ENCODE measurements around the gene KLC1. TPM values are rescaled to one million over a fixed set of nuclear protein-coding genes. Genes with fewer than 3 reads are reported as not detected.

KLC1 gene
- total and polyA plus RNA-seq, 8 donors: 56.5 to 522 (median 123) TPM

DNA sequence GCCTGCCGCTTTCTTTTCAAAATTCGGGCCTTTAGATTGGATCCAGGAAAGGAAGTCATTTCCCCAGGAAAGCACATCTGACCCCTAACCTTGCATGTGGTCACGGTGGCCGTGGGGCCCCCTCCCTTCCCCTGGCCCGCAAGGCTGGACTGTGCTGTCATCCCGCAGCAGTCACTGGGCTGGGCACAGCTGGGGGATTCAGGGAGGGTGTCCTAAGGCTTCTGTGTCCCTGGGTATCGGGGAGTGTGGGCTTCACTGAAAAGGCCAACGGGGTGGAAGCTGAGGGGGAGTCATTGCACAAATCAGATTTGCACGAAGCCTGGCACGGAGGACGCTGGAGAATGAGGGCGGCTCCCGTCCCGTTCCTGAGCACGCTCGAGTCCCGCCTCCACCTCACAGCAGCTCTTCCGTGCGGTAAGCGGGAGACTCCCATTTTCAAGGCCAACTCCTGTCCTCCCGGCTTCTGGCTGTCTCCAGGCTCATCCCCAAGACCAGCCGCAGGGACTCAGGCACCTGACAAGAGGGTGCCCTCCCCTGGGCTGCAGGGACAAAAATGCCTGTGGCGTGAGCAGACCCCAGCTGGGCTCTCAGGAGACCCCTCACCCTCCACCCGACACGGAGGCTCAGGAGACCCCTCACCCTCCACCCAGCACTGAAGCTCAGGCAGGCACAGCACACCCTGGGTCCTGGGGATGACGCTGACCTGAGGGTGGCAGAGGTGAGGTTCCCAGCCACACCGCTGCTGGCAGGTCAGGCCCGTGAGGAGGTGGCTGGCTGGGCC, 76.7 kb downstream of the KLC1 start:
- no peaks in the 10 kb centered on the region for H3K9me3 ChIP-seq
- no peaks in the 10 kb centered on the region for H3K27me3 ChIP-seq
- DNase-seq: no peak
- intact Hi-C loops (cut with DNase I; ENCODE audit: low total_unique reads): no loop called here
- no peak overlapping the region for H3K4me3 ChIP-seq
- H3K4me1 ChIP-seq: peaks cover 14 to 60% (median 51%) of the 10 kb centered on the region in 4 donors
- TF ChIP-seq EP300 (IDR thresholded peaks at IDR 0.05): no peak
- TF ChIP-seq, protein P1, sequence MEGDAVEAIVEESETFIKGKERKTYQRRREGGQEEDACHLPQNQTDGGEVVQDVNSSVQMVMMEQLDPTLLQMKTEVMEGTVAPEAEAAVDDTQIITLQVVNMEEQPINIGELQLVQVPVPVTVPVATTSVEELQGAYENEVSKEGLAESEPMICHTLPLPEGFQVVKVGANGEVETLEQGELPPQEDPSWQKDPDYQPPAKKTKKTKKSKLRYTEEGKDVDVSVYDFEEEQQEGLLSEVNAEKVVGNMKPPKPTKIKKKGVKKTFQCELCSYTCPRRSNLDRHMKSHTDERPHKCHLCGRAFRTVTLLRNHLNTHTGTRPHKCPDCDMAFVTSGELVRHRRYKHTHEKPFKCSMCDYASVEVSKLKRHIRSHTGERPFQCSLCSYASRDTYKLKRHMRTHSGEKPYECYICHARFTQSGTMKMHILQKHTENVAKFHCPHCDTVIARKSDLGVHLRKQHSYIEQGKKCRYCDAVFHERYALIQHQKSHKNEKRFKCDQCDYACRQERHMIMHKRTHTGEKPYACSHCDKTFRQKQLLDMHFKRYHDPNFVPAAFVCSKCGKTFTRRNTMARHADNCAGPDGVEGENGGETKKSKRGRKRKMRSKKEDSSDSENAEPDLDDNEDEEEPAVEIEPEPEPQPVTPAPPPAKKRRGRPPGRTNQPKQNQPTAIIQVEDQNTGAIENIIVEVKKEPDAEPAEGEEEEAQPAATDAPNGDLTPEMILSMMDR (IDR thresholded peaks at IDR 0.05): no peak
- TF ChIP-seq POLR2AphosphoS5 (IDR thresholded peaks at IDR 0.05): no peak
- peaks cover 18 to 86% (median 77%) of the 10 kb centered on the region in 4 donors for H3K36me3 ChIP-seq
- H3K27ac ChIP-seq: peak overlapping the region in 4 of 5 donors; percentile 22 to 75 (median 72)
- WGBS, 5 donors: 54 to 74% (median 68%) methylated on average over 24 to 28 of the region's 28 CpGs

DNA sequence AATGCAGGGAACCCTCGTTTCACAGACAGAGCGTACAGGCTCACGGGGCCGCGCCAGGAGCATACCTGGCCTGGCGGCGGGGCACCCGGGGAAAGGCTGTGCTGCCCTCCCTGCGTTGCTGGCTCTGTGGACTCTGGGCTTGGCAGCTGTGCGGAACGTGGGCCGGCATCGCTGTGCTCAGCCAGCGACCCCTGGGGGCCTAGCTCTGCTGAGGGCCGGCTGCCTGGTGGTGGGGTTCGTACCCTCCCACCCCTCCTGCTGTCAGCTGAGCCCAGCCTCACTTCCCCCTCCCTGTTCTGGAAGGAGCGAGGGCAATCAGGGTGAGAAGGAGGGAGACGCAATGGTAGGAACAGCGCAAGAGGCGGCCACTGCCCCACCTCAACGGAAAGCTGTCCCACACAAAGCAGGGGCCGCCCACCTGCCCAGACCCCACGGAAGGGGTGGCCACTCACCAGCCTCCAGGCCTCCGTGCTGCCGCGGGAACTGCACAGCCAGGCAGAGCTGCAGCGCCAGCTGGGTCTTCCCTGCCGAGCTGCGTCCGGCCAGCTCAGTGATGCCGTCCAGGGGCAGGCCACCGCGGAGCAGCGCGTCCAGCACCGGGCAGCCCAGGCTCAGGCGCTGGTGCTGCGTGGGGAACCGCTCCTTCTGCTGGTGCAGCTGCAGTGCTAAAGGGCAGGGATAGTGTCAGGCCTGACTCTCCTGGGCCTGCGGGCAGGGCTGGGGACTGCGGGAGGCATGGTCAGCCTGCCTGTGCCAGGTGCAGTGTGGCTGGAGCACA, 77.7 kb downstream of the KLC1 start:
- intact Hi-C loops (cut with DNase I; ENCODE audit: low total_unique reads): no loop called here
- 88 to 93% (median 92%) methylated on average over 9 to 41 of the region's 41 CpGs for WGBS, 5 donors
- Histone ChIP-seq H3K27me3 (no peaks in the 10 kb centered on the region), H3K9me3 (no peaks in the 10 kb centered on the region), H3K4me3 (no peak overlapping the region), H3K27ac (peak overlapping the region in 1 of 5 donors; percentile 75), H3K36me3 (peaks cover 16 to 76% (median 67%) of the 10 kb centered on the region in 4 donors), H3K4me1 (peaks cover 22 to 70% (median 62%) of the 10 kb centered on the region in 4 donors)
- TF ChIP-seq, protein P1 (IDR thresholded peaks at IDR 0.05): no peak
- TF ChIP-seq POLR2AphosphoS5 (IDR thresholded peaks at IDR 0.05) (no peak), EP300 (IDR thresholded peaks at IDR 0.05) (no peak), POLR2A (IDR thresholded peaks at IDR 0.05) (no peak)
- DNase-seq: no peak

DNA sequence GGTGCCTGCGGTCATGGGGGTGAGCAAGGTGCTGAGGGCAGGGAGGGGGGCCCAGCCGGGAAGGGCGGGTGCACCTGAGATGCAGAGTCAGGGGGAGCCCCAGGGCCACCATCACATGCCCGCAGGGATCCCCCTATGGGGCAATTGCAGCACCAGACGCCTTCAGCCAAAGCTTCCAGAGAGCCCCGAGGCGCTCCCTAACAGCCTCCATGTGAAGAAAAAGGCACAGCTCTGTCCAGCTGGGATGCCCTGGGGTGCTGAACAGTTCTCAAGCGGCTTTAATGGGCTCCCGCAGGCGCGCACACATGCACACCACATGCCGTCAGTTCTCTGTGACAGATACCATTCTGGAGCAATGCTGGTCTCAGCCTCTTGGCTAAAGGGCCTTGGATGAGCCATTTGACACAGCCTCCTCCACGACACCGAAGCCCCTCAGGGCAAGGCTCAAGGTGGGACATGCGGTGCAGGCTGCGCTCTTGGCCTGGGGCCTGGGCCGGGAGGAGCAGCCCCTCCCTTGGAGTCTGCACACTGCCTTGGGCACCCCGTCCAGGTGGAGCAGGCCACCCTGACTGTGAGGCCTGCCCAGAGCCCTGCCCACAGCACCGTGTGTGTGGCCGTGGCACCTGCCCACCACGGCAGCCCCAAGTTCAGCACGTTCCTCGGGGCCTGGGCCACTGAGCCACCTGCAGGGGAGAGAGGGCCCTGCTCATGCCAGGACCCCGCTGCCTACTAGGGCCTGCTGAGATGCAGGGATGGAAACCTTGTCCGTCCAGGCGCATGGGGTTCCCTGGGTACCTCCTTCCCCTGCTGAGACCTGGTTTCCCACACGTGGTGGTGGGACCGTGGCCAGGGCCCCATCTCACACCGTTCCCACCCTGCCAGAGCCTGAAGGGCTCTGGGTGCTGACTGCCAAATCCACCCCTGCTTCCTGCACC, 78.6 kb downstream of the KLC1 start:
- H3K36me3 ChIP-seq: peaks cover 12 to 67% (median 58%) of the 10 kb centered on the region in 4 donors
- H3K9me3 ChIP-seq: no peaks in the 10 kb centered on the region
- intact Hi-C loops (cut with DNase I; ENCODE audit: low total_unique reads): no loop called here
- TF ChIP-seq POLR2A (IDR thresholded peaks at IDR 0.05) (no peak), EP300 (IDR thresholded peaks at IDR 0.05) (no peak), POLR2AphosphoS5 (IDR thresholded peaks at IDR 0.05) (no peak)
- TF ChIP-seq, protein P1 (IDR thresholded peaks at IDR 0.05): no peak
- no peak for DNase-seq
- no peak overlapping the region for H3K27ac ChIP-seq
- no peaks in the 10 kb centered on the region for H3K27me3 ChIP-seq
- no peak overlapping the region for H3K4me3 ChIP-seq
- 87 to 92% (median 88%) methylated on average over 12 to 29 of the region's 29 CpGs for WGBS, 5 donors
- H3K4me1 ChIP-seq: peaks cover 31 to 79% (median 70%) of the 10 kb centered on the region in 4 donors
